Upper lobe of right lung (tissue), 1 donor: ENCODE measurements around the gene NBAS. TPM values are rescaled to one million over a fixed set of nuclear protein-coding genes. Genes with fewer than 3 reads are reported as not detected.

Source experiments
- ATAC-seq: fragments of 200-7000 bp; cut with Tn5 transposase; one replicate; pipeline ENCODE4 v1.9.1; 2020; ENCODE audit warnings: mild to moderate bottlenecking, moderate library complexity
- DNase-seq: peaks from one replicate; pipeline ENCODE4 v3.0.0-alpha.2; 2020
- H3K27ac ChIP-seq: fragments of 200-600 bp; one replicate; pipeline ENCODE4 v1.8.0; 2022
- H3K27me3 ChIP-seq: fragments of 200-600 bp; one replicate; pipeline ENCODE4 v1.8.0; 2022; ENCODE audit warnings: mild to moderate bottlenecking
- H3K36me3 ChIP-seq: fragments of 200-600 bp; one replicate; pipeline ENCODE4 v1.8.0; 2022
- H3K4me1 ChIP-seq: fragments of 200-600 bp; one replicate; pipeline ENCODE4 v1.8.0; 2022
- H3K4me3 ChIP-seq: fragments of 200-600 bp; one replicate; pipeline ENCODE4 v1.8.0; 2022; ENCODE audit warnings: mild to moderate bottlenecking
- H3K9me3 ChIP-seq: fragments of 200-600 bp; one replicate; pipeline ENCODE4 v1.8.0; 2022
- intact Hi-C: fragments of 100-400 bp; cut with DNase I; formaldehyde crosslinking; loops from one replicate; pipeline ENCODE4 v1.11.0; 2022
- total RNA-seq: library from RNA; stranded (reverse); fragmentation: NEBNext Ultra II Directional; extraction: Animal tissue kit (Norgen Biotek cat#: 25700); gene quantifications from one replicate; pipeline ENCODE4 v1.2.1, GENCODE V29; 2021
- TF ChIP-seq, protein P1 (sequence below): fragments of 200-600 bp; IDR thresholded peaks from one replicate; pipeline ENCODE4 v1.8.0; 2022; ENCODE audit warnings: antibody characterized with exemption
- donor health status: DM: no; HTN: yes; CAD: no; lungs with severe emphysema.

Gene NBAS
- total RNA-seq, 1 donor from 2014 or later, result 38.8 TPM

DNA sequence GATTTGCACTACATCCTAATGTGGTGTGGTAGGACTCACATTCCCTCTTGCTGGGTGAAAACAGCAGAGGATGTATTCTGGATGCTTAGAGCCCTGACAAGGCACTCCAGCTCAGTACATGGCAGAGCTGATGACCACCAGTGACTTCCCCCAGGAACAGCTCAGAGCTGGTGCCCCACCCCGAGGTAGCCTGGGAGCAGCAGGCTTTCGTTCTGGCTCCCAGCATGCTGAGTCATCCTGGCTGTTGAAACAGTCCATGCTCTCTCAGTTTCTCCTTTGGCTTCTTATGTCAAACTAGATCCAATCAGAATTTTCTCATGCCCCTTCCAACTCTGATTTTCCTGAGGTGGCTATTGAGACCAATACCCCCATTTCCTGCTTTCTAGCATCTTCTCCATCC lies 438.2 kb downstream of the NBAS start:
- Histone ChIP-seq H3K4me1 (no peaks in the 10 kb centered on the region), H3K27me3 (no peaks in the 10 kb centered on the region), H3K4me3 (no peak overlapping the region), H3K27ac (no peak overlapping the region), H3K9me3 (no peaks in the 10 kb centered on the region), H3K36me3 (no peaks in the 10 kb centered on the region)
- TF ChIP-seq, protein P1, sequence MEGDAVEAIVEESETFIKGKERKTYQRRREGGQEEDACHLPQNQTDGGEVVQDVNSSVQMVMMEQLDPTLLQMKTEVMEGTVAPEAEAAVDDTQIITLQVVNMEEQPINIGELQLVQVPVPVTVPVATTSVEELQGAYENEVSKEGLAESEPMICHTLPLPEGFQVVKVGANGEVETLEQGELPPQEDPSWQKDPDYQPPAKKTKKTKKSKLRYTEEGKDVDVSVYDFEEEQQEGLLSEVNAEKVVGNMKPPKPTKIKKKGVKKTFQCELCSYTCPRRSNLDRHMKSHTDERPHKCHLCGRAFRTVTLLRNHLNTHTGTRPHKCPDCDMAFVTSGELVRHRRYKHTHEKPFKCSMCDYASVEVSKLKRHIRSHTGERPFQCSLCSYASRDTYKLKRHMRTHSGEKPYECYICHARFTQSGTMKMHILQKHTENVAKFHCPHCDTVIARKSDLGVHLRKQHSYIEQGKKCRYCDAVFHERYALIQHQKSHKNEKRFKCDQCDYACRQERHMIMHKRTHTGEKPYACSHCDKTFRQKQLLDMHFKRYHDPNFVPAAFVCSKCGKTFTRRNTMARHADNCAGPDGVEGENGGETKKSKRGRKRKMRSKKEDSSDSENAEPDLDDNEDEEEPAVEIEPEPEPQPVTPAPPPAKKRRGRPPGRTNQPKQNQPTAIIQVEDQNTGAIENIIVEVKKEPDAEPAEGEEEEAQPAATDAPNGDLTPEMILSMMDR, result no peak
- DNase-seq (no peak), ATAC-seq (peak; percentile 33)
- intact Hi-C loops, result no loop called here

DNA sequence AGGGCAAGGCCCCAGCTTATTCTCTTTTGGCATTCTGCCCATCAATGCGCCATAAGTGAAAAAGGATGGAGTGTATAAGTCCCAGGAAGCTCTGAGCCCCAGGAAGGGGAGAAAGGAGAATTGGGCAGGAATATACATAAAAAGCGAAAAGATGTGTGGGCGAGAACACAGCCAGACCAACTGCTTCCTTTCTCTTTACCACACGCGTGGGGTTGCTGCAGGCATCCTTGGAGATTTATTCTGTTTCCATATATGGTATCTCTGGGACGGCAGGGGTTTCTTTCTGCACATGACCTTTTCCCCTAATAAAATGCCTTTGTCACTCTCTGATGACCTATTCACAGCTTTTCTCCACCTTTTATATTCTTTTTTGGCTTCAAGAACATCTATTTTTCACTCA lies 440.5 kb downstream of the NBAS start:
- TF ChIP-seq, protein P1, result no peak
- no peaks in the 10 kb centered on the region for H3K4me1 ChIP-seq
- H3K4me3 ChIP-seq, result no peak overlapping the region
- intact Hi-C loops, result no loop called here
- no peak for ATAC-seq
- H3K27me3 ChIP-seq, result no peaks in the 10 kb centered on the region
- no peaks in the 10 kb centered on the region for H3K36me3 ChIP-seq
- no peak overlapping the region for H3K27ac ChIP-seq
- DNase-seq, result no peak
- no peaks in the 10 kb centered on the region for H3K9me3 ChIP-seq

GRCh38 chr2:15119722-15120175 lies 441.4 kb downstream of the NBAS start:
- no peaks in the 10 kb centered on the region for H3K4me1 ChIP-seq
- H3K9me3 ChIP-seq, result no peaks in the 10 kb centered on the region
- ATAC-seq (no peak), DNase-seq (no peak)
- no peak overlapping the region for H3K4me3 ChIP-seq
- H3K27ac ChIP-seq, result no peak overlapping the region
- intact Hi-C loops, result no loop called here
- H3K36me3 ChIP-seq, result no peaks in the 10 kb centered on the region
- TF ChIP-seq, protein P1, result no peak
- no peaks in the 10 kb centered on the region for H3K27me3 ChIP-seq

- Histone ChIP-seq H3K9me3 (peaks cover 1% of the 10 kb centered on the region), H3K27me3 (no peaks in the 10 kb centered on the region), H3K36me3 (no peaks in the 10 kb centered on the region), H3K4me3 (no peak overlapping the region), H3K27ac (no peak overlapping the region), H3K4me1 (no peaks in the 10 kb centered on the region)
- DNase-seq (no peak), ATAC-seq (no peak)
- TF ChIP-seq, protein P1, result no peak
- intact Hi-C loops, result no loop called here
Measured at GRCh38 chr2:15117409-15118050, 443.6 kb downstream of the NBAS start.

Other genes starting within 250 kb of the NBAS start
- 68.6 TPM for gene DDX1, start 30.5 kb upstream of the NBAS start, total RNA-seq